Raji (cell line): ENCODE results near the gene HDAC5.

Experiments used
- POLR2A ChIP-seq: IDR thresholded peaks from 2 replicates; pipeline ENCODE4 v1.6.1; 2011; ENCODE audit warnings: low read depth, low read length, control low read depth; ENCODE audit not compliant: insufficient read depth

Gene HDAC5

DNA sequence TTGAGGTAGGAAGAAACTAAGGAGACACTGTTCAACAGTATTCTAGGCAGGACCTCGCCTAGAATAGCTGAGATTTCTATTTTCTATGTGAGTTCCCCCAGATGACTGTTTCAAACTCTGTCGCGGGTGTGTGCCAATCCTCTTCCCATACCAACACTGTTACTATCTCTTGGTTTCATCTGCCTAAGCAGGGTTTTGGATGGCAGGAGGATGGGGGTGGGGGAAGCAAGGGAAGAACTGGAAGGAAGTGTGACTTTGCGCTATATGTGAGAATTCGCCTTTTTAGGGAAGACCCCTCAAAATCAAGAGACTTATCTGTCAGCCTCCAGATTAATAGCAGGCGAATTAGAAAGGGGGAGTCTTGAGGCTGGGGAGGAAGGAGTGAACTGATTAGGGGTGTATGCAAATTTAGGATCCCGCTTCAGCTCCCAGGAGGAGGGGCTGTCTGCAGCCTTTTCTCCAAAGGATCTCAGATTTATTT lies 53.4 kb downstream of the HDAC5 start:
- TF ChIP-seq POLR2A = no peak

- TF ChIP-seq POLR2A = no peak
Measured at GRCh38 chr17:44067545-44067940, 55.9 kb downstream of the HDAC5 start.

DNA sequence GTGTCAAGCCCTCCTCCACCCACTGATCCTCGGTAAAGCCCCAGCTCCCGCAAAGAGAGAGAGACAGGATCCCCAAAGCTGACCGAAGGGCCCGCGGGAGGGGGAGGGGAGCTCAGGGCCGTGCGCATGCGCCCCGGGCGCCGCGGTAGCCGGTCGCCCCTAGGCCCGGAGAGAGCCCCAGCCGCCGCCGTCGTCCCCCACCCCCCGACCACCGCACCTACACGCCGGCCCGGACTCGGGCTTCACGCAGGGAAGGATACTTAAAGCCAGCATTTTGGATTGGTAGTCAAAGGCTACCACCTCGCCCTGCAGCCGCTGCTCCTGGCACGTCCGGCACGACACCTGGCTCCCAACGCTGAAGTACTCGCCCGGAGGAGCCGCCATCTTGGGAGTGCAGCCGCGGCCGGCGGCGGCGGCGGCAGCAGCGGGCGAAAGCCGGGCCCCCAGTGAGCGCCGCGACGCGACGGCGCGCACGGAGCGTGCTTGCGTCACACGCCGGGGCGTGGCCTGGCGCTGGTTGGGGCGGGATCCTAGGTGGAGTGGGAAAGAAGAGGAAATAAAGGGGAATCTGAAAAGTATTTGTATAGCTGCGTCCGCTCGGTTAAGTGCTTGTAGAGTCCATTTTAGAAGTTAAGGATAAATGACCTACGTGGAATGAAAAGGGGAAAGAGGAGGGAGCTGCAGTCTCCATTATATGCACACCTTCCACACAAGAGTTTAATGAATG lies 57.1 kb downstream of the HDAC5 start, which contains the start of gene LSM12:
TSS of gene LSM12 (minus strand) at position 468 of the 727 bp plus-strand sequence. CDS start at position 384, 84 bp downstream.
- peak; percentile 76 for TF ChIP-seq POLR2A

DNA sequence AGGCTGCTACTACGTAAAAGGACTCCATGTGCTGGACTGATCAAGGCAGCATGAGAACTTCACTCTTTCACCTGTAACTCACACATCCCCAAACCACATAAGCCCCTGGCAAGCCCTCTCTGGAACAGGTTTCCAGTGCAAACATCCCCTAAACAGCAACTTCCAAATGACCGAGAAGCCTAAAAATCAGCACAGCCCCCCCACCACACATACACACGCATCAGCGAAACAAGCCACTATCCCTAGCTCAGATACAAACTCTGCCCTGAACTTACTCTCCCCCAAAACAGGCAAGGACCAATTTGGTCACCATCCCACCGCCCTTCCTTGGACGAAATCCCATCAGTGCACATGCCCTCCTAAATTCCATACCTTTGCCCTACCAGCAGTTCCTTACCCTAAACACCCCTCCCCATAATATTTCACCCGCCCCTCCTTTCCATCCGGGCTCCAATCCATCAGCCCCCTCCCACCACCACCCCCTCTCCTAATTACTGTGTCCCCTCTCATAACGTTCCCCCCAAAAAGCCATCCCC lies 57.7 kb downstream of the HDAC5 start:
- no peak for TF ChIP-seq POLR2A

DNA sequence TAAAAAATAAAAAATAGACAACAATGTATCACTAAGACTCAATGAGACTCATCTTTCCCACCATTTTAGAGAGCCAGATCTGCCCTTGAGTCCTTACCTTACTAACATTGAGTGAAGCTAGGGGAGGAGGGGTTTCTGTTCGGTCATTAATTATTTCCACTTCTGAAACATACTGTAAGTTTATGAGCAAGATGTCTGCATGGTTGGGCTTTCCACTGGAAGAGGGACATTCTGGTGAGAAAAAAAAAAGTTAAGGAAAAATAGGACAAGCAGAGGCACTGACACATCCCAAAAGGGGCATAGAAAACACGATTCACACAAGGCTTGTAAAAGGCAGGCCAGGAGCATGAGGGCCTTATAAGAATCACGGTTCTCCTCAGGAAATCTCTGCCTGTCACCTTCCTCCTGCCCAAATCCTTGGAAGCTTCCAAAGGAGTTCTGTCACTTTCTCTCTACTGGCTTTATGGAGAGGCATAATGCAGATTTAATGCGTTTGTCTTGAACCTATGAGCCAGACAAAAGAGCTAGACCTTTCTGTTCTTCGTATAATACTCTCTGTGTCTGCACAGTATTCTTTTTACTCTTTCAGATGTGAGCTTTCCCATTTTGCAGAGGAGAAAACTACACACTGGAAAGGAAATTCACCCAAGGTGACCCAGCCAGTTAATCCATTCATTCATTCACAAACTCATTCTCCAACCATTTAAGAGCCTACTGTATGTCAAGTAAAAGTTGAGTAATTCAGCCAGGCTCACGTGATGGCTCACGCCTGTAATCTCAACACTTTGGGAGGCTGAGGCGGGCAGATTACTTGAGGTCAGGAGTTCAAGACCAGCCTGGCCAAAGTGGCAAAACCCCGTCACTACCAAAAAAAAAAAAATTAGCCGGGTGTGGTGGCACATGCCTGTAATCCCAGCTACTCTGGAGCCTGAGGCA lies 59.5 kb downstream of the HDAC5 start:
- TF ChIP-seq POLR2A = no peak

DNA sequence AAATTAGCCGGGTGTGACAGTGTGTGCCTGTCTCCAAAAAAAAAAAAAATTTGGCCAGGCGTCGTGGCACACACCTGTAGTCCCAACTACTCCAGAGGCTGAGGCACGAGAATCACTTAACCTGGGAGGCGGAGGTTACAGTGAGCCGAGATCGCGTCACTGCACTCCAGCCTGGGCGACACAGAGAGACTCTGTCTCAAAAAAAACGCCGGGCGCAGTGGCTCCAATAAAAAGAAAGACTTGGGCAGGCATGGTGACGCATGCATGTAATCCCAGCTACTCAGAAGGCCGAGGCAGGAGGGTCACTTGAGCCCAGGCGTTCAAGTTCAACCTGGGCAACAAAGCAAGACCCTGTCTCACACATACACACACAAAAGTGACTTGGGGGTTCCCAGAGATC lies 60.6 kb downstream of the HDAC5 start:
- TF ChIP-seq POLR2A = no peak

GRCh38 chr17:44061446-44061845 lies 62.0 kb downstream of the HDAC5 start:
- no peak for TF ChIP-seq POLR2A

DNA sequence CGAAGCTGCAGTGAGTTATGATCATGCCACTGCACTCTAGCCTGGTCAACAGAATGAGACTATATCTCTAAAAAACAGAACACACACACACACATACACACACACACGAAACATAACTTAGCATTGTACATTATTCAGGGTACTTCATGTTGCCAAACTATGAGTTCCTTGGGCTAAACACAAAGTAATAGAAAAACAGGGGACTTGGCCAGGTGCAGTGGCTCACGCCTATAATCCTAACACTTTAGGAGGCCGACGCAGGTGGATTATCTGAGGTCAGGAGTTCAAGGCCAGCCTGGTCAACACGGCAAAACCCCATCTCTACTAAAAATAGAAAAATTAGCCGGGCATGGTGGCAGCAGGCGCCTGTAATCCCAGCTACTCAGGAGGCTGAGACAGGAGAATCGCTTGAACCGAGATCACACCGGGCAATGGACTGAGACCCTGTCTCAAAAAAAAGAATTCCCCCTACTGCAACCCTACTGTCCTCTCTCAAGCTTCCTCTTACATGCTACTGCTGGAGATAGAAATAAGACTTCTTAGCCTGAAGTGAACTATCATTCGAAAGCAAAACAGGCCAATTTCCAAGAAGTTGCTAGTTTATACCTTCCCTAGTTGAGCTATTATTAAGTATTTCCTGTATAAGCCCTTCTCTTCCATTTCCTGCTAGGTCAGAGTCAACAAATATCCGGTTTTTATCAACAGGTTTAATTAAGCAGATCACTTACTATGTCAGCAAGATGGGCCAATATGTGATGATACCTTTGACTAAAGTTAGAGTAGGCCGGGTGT lies 64.1 kb downstream of the HDAC5 start:
- no peak for TF ChIP-seq POLR2A

- no peak for TF ChIP-seq POLR2A
Measured at GRCh38 chr17:44053125-44053872, 70.1 kb downstream of the HDAC5 start.

DNA sequence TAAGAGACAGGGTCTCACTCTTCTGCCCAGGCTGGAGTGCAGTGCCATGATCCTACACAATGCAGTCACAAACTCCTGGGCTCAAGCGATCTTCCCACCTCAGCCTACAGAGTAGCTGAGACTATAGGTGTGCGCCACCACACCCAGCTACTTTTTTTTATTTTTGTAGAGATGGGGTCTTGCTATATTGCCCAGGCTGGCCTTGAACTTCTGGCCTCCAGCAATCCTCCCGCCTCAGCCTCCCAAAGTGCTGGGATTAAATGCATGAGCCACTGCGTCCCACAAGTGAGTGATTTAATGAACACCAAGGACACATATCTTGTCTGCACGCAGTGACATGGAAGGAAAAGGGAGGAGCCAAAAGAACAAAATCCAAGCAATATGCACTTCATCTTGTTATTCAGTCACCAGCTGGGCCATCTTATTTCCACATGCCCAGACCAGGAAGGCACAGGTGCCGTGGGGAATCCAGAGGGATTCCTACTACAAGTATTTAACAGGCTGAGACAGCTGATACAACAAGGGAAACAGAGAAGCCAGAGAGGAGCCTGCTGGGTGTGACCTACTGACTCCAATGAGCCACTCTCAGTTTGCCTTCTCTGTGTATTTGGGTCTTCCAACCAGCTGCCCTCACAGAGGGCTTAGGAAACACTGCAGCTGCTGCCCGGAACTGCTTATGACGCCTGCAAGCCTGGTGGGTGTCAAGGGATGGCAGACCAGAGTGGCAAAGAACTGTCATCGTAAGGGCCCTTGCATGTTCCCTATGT lies 74.0 kb downstream of the HDAC5 start:
- no peak for TF ChIP-seq POLR2A

- TF ChIP-seq POLR2A = no peak
Measured at GRCh38 chr17:44045486-44045885, 78.0 kb downstream of the HDAC5 start.

- TF ChIP-seq POLR2A = no peak
Measured at GRCh38 chr17:44044071-44044470, 79.4 kb downstream of the HDAC5 start.

DNA sequence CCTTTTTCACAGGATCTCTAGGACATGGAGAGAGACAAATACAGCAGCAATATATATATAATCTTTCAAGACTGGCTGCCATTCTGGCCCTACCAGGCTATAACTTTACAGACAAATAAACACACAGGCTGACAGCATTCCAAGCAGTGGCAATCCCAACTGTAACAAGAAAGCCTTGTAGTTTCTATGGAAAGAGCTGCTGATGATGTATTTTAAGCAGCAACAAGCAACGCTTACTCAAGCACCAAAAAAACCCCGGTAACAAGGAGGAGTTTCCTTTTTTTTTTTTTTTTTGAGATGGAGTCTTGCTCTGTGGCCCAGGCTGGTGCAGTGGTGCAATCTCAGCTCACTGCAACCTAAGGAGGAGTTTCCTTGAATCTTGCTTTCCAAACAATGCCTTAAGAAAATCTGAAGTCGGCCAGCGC lies 80.2 kb downstream of the HDAC5 start:
- no peak for TF ChIP-seq POLR2A
